Vagina (tissue), 2 donors: ENCODE measurements around the gene SEC31A.

ENCODE experiments used
- CTCF ChIP-seq, 3 experiments: fragments of 450-650 bp in 2 of 3; fragments of 200-600 bp in 1 of 3; sonication (generic) in 1 of 3; IDR thresholded peaks; one replicate each; pipeline ENCODE4 v1.5.1; 2017 to 2019; ENCODE audit warnings: antibody characterized with exemption in 3 of 3, mild to moderate bottlenecking in 2 of 3, moderate library complexity in 2 of 3
- POLR2A ChIP-seq, 2 donors: fragments of 450-650 bp; IDR thresholded peaks; one replicate each; pipeline ENCODE4 v1.6.1; 2017; ENCODE audit warnings: antibody characterized with exemption in 2 of 2, mild to moderate bottlenecking in 2 of 2, moderate library complexity in 2 of 2
- POLR2AphosphoS5 ChIP-seq, 2 donors: sonication (generic); formaldehyde crosslinking; IDR thresholded peaks; one replicate each; pipeline ENCODE4 v1.9.0; 2017; ENCODE audit warnings: antibody characterized with exemption in 2 of 2, mild to moderate bottlenecking in 2 of 2, low read depth in 1 of 2; ENCODE audit not compliant: insufficient read depth in 1 of 2

DNA sequence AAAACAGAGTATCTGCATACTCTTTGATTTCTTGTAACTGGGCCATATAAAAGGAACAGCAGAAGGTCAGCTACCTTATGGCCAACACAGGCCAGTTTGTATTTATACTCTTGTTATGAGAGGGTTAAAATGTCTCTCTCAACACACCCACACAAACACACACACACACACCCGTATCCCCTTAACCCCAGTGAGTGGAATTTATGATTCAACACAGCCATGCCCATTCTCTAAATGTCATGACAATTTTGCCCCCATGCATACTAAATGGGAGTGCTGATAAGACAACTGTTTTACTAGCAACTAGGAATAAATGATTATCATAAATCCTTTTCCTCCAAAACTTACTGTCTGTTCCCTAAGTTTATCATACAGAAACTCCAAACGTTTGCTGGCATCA lies 70.3 kb downstream of the SEC31A start:
- TF ChIP-seq CTCF (IDR thresholded peaks at IDR 0.05): no peak
- TF ChIP-seq POLR2A (IDR thresholded peaks at IDR 0.05): no peak
- no peak for TF ChIP-seq POLR2AphosphoS5 (IDR thresholded peaks at IDR 0.05; ENCODE audit: insufficient read depth in 1 of 2, low read depth in 1 of 2)
